NCI-H146 (cell line): ENCODE results near the gene FKBP2.

ENCODE experiments used
- DNase-seq: peaks from one replicate; lab custom pipeline; 2025; lab: John Stamatoyannopoulos, UW

Gene FKBP2

GRCh38 chr11:64249563-64250414 is 8.9 kb downstream of the FKBP2 start:
- DNase-seq: no peak

GRCh38 chr11:64250415-64251015 is 9.6 kb downstream of the FKBP2 start:
- no peak for DNase-seq

DNA sequence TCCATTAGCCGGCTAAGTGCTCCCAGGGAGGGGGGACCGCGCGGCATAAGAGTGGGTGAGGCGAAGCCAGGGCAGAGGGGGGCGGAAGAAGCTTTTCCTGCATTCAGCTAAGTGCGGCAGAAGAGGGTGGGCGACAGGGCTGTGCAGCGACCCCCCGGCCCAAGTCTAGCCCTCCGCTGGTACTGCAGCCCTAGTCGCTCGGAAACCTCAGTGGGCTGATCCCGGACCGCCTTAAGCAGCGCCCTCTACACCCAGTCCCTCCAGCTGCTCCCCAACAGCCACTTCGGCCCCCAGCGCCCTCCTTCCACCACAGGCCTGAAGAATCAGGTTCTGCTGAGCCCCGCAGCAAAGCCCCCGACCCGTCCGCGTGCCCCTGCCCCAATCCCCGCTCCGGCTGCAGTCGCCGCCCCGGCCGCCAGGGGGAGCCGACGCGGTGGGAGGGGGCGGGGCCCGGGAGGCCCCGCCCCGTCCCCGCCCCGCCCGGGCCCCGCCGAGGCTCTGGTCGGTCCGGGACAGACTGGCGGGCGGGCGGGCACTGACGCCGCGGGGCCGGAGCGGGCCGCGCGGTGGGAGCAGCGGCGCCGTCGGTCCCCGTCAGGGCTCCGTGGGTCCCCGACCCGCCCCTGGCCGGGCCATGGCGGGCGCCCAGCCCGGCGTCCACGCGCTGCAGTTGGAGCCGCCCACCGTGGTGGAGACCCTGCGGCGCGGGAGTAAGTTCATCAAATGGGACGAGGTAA is 10.3 kb downstream of the FKBP2 start, which contains the start of gene PLCB3:
Gene PLCB3 (plus strand): TSS at position 515 of the 737 bp plus-strand sequence. CDS start 120 bp downstream, at position 635.
- DNase-seq: peak; percentile 63

GRCh38 chr11:64251753-64252002 is 10.8 kb downstream of the FKBP2 start:
- DNase-seq: peak; percentile 30

GRCh38 chr11:64252003-64252872 is 11.3 kb downstream of the FKBP2 start:
- peak; percentile 64 for DNase-seq

DNA sequence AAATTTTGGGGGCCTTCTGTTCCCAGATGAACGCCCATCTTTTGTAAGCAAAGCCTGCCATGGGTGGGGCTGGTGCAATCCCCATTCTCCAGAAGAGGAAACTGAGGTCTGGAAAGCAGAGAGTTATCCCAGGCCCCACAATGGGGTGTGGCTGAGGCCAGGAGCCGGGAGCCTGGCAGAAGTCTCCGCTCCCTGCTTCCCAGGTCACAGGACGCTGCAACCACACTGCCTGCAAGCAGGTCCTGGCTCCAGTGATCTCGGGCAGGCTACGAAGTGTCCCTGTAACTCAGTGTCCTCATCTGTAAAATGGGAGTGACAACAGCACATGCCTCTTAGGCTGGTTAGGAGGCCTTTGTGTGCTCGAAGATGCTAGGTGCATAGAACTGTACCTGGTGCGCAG is 12.1 kb downstream of the FKBP2 start:
- no peak for DNase-seq

- DNase-seq: no peak
These were observed 12.6 kb downstream of the FKBP2 start for GRCh38 chr11:64253481-64253880.

GRCh38 chr11:64254326-64254725 is 13.4 kb downstream of the FKBP2 start:
- no peak for DNase-seq

DNA sequence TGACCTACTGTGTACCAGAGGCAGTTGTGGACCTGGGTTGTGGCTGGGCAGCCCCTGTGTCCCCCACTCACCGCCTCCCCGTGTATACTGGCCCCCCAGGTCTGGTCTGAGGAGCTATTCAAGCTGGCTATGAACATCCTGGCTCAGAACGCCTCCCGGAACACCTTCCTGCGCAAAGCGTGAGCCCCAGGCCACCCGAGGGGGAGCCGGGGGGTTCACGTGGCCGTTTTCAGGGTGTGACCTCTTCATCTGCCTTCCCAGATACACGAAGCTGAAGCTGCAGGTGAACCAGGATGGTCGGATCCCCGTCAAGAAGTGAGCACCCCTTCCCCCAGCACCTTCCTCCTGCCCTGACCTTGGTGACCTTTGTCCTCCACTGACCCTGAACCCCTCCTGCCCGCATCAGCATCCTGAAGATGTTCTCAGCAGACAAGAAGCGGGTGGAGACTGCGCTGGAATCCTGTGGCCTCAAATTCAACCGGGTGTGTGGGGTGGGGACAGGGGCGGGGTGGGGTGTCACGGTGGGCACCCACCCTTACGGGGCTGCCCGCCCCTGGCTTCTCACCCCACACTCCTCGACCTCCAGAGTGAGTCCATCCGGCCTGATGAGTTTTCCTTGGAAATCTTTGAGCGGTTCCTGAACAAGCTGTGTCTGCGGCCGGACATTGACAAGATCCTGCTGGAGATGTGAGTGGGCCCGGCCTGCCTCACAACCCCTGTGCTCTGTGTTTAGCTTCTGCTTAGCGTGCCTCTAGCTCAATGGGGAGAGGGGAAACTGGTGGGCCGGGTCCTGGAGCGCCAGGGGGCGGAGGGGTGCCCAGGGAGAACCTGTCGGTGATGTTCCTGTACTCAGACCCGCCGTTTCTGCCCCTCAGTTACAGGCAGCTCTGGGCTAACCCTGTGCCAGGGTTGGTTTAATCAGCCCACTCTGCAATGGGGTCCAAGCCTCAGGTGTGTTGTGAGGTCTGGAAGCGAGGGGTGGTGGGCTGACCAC is 14.5 kb downstream of the FKBP2 start:
- DNase-seq: no peak

GRCh38 chr11:64256300-64256699 is 15.4 kb downstream of the FKBP2 start:
- no peak for DNase-seq

DNA sequence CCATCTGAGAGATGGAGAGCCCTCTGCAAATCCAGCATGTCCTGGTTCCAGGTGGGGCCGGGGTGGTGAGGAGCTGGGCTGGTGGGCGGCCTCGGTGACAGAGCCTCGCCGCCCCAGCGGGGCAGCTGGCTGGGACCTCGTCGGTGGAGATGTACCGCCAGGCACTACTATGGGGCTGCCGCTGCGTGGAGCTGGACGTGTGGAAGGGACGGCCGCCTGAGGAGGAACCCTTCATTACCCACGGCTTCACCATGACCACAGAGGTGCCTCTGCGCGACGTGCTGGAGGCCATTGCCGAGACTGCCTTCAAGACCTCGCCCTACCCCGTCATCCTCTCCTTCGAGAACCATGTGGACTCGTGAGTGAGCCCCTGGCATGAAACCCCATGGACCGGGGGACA is 17.5 kb downstream of the FKBP2 start:
- no peak for DNase-seq

DNA sequence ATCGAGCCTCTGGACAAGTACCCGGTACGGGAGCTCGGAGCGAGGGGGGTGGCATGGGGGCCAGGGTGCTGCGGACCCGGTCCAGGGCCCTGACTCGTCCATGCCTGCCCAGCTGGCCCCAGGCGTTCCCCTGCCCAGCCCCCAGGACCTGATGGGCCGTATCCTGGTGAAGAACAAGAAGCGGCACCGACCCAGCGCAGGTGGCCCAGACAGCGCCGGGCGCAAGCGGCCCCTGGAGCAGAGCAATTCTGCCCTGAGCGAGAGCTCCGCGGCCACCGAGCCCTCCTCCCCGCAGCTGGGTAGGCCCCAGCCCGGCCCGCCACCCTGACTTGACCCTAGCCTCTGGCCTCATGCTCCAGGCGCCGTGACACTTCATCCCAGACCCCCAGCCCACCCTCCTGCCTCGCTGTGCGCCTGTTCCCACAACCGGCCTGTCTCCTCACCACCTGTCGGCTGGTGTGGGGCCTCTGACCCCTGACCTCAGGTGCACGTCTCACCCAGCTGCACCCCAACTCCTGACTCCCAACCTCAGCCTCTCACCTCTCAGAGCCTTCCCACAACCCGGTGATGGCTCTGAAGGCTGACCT is 18.1 kb downstream of the FKBP2 start:
- no peak for DNase-seq

DNA sequence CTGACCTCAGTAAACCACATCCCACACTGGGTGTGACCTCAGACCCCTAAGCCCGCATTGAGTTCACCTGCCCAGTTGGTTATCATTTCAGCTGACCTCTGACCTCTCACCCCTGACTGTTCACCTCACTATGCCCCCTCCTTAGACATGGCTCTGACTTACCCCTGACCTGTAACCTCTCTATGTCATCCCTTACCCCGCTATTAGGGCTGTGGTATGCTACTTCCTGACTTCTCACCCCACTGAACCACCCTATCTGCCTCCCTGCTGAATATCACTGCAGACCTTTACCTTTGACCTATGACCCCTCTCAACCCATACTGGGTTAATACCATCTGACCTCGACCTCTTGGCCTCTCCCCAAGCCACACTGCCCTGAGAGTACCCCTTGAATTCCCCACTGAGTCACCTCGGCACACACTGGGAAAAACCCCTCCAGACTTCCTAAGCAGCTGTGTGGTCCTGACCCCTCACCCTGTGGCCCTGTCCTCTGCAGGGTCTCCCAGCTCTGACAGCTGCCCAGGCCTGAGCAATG is 18.7 kb downstream of the FKBP2 start:
- DNase-seq: no peak

GRCh38 chr11:64260147-64260708 is 19.3 kb downstream of the FKBP2 start:
- no peak for DNase-seq

- no peak for DNase-seq
These were observed 20.7 kb downstream of the FKBP2 start for GRCh38 chr11:64261556-64262080.

- no peak for DNase-seq
These were observed 21.5 kb downstream of the FKBP2 start for GRCh38 chr11:64262271-64263002.

GRCh38 chr11:64263021-64263946 is 22.4 kb downstream of the FKBP2 start:
- DNase-seq: no peak

DNA sequence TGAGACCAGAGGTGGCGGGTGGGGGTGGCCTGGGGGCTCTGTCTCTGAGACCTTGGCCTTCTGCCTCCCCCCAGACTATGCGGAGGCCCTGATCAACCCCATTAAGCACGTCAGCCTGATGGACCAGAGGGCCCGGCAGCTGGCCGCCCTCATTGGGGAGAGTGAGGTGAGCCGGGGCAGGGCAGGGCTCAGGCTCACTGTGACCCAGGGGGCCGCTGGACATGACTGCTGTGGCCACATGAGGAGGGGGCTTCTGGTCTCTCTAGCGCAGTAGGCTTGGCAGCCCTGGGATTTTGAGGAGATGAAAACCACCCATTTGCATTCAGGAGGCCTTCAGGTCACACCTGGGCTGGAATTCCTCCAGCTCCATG is 23.0 kb downstream of the FKBP2 start:
- no peak for DNase-seq
